Left renal pelvis (tissue), 4 donors: Measurements from ENCODE around the gene SHISA5. TPM values are rescaled to one million over a fixed set of nuclear protein-coding genes. Genes with fewer than 3 reads are reported as not detected.
A peak's percentile ranks its signal among the peaks of the same experiment; 100 is the strongest.

Experiments
- DNase-seq, 4 donors: peaks; one replicate each; pipeline ENCODE4 v3.0.0-alpha.2; 2013; ENCODE audit warnings: low read depth in 4 of 4, low spot score in 3 of 4
- polyA plus RNA-seq, 4 donors: library from polyadenylated mRNA; unstranded; fragments of 120-200 nt; gene quantifications; one replicate each; pipeline ENCODE4 v1.2.1, GENCODE V29; 2013; ENCODE audit not compliant: insufficient read length in 4 of 4

Gene SHISA5
- polyA plus RNA-seq, 4 donors: 106 to 114 (median 109) TPM

- no peak for DNase-seq
These were observed 70.4 kb downstream of the SHISA5 start for GRCh38 chr3:48433472-48434118.

GRCh38 chr3:48432411-48433371 lies 71.3 kb downstream of the SHISA5 start:
- DNase-seq: no peak

GRCh38 chr3:48431224-48432029 lies 72.5 kb downstream of the SHISA5 start:
- DNase-seq: no peak

GRCh38 chr3:48430708-48431101 lies 73.3 kb downstream of the SHISA5 start:
- DNase-seq: no peak

- DNase-seq: peak; percentile 74 to 88 (median 76)
These were observed 73.8 kb downstream of the SHISA5 start, which contains the start of gene PLXNB1 for GRCh38 chr3:48429960-48430707. Gene PLXNB1 (minus strand): TSS chr3:48430086. CDS start chr3:48424611, 5,475 bp downstream.

- no peak for DNase-seq
These were observed 74.5 kb downstream of the SHISA5 start for GRCh38 chr3:48429317-48429959.

GRCh38 chr3:48428572-48429316 lies 75.2 kb downstream of the SHISA5 start:
- peak in 1 of 4 donors; percentile 60 for DNase-seq

GRCh38 chr3:48428088-48428571 lies 75.8 kb downstream of the SHISA5 start:
- DNase-seq: no peak

- no peak for DNase-seq
These were observed 76.4 kb downstream of the SHISA5 start for GRCh38 chr3:48427630-48427962.

GRCh38 chr3:48426944-48427629 lies 76.9 kb downstream of the SHISA5 start:
- DNase-seq: no peak

GRCh38 chr3:48426401-48426909 lies 77.5 kb downstream of the SHISA5 start:
- no peak for DNase-seq

GRCh38 chr3:48425281-48425812 lies 78.6 kb downstream of the SHISA5 start:
- no peak for DNase-seq

GRCh38 chr3:48423883-48424695 lies 79.9 kb downstream of the SHISA5 start:
- no peak for DNase-seq

GRCh38 chr3:48423241-48423882 lies 80.6 kb downstream of the SHISA5 start:
- DNase-seq: no peak

- no peak for DNase-seq
These were observed 81.3 kb downstream of the SHISA5 start for GRCh38 chr3:48422681-48423080.

GRCh38 chr3:48422272-48422671 lies 81.7 kb downstream of the SHISA5 start:
- no peak for DNase-seq
